Smooth muscle cell of the brain vasculature (primary cell): ENCODE results near the gene ARHGAP29.

Experiments
- DNase-seq: peaks from one replicate; pipeline ENCODE4 v3.0.0-alpha.2; 2012; ENCODE audit warnings: low read depth, low spot score

The ARHGAP29 gene

DNA sequence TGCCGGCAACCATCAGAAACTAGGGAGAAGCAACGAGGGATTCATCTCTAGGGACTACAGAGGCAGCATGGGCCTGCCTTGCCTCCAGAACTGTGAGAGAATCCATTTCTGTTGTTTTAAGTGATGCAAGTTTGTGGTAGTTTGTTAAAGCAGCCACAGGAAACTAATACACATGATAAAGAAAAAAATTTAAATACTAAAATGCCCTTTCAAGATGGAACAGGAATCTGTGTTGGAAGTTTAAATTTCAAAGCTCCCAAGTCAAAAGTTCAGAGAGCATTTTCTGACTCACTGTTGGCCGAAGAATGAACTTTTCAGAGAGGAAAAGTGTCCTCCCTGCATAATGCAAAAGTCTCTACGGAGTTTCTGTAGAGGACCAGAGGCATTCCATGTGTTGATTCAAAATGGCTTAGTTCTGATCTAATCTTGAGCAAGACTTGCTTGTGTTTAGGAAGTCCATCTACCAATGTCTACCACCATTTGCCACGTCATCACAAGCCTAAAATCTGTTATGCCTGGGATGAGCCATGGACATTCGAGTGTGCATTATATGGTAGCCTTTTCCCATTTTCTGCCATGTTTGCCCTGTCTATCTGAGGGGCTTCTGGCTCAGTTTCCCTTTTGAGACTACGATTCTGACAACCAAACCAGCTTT is 22.4 kb upstream of the ARHGAP29 start:
- DNase-seq = no peak

DNA sequence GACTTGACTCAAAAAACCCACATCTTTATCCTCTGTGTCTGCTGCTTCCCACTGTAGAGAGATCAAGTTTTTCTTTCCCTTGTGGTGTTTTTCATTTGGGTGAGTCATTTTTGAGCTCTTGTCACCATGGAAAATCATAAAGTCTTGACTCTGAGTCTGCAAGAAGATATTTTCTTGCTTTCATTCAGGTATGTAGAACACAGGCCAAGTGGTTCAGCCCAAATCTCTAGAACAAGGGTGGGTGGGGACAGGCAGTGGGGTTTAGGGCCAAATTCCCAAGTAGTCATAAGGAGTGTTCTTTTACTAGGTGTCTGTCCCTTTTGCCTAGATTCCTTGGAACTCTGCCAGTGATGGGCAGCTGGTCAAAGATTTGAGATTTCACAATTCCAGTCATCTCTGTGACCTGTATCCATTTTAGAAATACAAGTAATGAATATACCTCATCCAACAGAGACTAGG is 21.5 kb upstream of the ARHGAP29 start:
- no peak for DNase-seq

DNA sequence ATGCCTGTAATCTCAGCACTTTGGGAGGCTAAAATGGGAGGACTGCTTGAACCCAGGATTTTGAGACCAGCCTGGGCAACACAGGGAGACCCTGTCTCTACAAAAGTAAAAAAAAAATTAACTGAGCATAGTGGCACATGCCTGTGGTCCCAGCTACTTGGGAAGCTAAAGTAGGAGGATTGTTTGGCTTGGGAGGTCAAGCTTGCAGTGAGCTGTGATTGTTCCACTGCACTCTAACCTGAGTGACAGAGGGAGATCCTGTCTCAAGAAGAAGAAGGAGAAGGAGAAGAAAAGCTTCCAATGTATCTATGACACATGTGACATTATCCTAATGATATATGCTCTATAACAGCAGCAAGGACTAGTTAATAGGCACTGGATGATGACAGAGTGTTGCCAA is 20.1 kb upstream of the ARHGAP29 start:
- no peak for DNase-seq

DNA sequence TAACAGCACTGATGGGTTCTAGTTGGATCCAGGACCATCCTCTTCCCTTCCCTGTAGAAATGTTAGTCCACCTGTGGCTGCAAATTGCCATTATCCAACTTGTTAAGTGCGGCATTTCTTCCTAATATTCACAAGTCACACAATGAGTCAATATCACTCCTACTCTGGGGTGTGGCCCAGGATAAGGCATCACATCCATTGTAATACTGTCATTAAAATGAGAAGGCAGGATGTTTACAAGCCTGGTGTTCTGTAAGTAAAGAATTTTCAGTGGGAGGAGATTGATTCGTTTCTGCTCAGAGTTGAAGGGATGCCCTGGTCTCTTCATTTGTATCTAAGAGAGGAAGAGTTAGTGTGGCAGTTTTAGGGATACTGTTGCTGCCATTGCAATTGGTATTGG is 18.1 kb upstream of the ARHGAP29 start:
- no peak for DNase-seq

DNA sequence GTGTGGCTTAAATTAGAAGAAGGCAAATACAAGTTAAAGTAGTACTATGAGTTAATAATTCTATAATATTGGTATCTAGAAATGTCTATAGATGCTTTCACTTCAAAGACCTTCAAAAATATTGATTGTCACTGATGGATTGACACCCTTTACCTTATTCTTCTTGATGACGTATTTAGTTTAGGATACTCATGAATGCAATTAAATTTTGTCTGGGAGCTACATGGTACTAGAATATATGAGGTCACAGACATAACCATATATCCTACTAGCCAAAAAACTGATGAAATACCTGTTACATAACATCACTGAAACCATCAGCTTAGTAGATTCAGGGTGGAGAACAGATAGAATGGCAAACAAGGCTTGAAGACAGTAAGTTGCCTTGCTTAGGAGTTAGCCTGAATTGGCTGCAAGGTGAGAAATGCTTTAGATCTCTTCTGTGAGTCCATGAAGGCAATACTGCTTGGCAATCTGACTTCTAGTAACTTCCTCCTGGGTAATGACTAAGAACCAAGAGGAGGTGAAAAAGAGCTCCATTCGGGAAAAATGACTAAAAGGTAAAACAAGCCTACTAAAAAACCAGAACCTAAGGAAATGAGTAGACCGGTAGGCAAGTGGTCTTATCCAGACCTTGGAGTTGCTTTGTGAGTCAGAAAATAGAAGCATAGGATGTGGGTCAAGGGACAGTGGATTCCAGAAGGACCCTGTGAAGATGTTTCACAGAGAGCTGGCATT is 16.9 kb upstream of the ARHGAP29 start:
- DNase-seq = no peak

DNA sequence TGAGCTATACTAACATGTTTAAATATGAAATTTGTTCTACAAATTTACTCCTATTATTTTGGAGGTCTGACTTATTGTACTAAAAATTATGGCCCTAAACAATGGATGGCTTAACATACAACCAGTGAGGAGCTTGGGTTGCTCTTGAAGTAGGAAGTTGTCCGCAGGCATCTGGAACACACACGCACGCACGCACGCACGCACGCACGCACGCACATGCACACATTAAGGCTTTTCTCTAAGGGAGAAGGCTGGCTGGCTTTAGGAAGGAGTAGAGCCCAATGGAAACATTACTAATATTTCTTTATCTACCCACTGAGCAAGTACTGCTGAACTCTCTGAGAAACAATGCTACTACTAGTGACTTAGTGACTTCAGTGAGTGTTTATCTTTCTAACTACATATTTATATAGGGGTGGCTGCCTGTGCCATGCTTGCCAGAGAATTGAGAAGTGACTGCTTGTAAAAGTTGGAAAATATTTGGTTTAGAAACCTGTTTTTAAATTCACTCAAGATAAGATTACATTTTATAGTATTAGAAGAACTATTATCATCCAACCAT is 16.2 kb upstream of the ARHGAP29 start:
- no peak for DNase-seq

DNA sequence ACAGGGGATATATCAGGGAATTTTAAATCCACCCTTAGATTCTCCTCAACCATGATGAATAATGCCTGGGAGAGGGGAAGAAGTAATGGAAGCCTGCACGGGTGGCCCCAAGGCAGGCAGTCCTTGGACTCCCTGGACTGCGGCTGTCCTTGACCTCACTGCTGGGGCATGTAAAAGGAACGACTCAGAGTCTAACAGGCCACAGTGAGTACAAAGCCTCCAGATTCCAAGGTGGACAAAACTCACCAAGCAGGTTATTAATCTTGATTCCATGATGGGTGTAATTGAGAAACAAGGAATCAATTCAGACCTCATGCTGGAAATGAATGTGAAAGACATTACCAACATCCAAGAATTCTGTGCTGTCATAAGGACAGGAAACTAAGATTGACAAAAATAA is 13.0 kb upstream of the ARHGAP29 start:
- no peak for DNase-seq

DNA sequence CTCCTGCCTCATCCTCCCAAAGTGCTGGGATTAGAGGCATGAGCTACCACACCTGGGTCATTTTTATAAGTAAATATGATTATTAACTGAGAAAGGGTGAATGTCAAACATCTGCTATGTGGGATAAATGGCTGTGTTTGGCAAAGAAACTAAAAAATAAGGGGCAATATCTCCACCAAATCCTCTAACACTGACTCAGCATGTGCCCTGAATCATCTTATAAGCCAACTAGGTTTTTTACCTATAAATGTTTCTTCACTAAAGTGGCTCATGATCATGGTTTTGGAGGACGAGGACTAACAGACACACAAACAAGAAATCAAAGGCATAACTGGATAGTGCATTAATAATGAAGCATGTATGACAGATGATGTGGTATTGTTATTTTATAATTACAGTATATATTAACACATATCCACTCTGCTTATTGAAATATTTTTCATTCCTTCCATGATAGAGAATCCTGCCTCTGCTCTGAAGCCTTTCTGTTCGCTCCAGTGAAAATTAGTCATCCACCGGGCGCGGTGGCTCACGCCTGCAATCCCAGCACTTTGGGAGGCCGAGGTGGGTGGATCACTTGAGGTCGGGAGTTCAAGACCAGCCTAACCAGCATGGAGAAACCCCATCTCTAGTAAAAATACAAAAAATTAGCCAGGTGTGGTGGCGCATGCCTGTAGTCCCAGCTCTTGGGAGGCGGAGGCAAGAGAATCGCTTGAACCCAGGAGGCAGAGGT is 11.7 kb upstream of the ARHGAP29 start:
- no peak for DNase-seq

DNA sequence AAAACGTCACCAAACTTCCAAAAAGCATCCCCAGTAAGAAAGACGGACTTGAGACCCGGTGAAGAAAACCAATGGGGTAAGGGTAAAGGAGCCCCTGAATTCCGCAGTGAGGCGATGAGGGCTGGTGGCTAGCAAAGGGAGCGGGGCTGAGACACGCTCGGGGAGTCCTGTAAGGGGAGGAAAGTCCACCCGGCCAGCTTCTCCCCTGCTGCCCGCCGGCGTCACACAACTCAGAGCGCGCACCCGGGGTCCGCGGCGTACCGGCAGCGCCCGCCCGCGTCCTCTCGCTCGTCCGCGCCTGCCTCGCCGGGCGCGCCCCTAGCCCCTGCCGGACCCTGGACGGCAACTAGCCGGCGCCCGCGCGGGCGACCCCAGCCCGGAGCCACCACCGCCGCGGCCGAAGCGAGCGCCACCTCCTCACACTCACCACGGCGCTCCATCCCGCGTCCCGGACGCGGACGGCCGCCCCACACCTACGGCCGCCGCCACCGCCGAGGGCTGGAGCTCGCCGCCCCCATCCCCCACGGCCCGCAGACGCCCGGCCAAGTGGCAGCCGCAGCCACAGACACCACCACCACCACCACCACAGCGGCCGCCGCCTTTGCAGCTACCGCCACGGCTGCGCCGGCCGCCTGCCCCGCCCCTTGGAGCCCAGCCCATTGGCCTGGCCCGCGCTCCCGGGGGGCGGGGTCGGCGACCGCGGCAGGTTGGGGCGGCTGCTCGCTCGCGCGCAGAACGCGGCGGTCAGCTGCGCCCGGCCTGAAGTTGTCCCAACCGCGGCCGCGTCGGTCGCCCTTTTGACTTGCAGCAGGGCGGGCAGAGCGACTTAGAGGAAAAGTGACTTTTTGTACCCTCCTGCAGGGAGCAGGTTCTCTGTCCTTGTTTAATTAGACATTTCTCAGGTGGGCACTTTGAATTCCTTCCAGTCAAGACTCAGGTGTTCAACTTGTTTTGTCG is 10.0 kb upstream of the ARHGAP29 start:
- no peak for DNase-seq

DNA sequence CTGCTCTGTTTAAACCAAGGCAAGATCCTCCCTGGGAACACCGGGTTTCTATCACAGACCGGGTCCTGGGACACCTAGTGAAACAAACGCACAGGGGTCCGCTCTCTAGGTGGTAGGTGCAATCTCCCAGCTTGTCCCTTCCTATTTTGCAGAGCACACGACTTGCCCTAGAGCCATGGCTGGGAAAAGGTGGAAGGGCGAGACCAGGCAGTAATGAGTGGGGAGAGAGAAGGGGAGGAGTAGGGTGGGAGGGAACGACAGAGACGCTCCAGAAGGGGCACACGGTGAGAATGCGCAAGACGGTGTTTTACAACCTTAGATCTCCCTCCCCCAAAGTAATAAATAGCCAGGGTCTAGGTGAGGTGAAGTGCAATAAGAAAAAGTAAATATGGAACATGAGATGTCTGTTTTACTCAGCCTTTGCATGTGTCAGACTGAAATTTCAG is 9.3 kb upstream of the ARHGAP29 start:
- no peak for DNase-seq

DNA sequence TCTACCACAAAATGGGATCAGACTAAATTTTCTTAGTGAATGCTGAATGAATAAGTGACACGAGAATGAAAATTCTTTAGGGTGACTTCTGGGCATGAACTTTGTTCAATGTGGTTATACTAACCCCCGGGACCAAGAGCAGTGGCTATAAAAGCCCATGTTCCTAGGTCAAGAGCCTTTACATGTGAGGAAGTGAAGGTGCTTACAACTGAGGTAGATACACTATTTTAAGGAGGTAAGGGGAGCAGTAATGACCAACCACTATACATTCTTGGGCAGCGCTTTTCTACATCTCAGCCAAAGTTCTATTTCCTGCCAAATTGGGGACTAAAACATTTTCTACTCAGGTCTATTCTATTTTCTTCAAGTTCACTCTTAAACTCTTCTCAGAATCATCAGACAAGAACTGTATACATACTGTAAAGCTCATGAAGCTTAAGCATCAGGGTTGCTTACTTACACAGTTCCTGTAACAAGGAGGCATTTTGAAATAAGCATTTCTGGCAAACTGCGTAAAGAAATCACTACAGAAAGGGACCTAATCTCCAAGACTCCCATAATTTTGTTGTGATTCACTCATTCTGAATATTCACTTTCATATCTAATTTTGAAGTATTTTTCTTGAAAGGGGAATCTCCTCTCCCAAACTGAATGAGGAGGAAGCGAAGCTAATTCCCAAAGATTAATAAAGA is 8.5 kb upstream of the ARHGAP29 start:
- no peak for DNase-seq

DNA sequence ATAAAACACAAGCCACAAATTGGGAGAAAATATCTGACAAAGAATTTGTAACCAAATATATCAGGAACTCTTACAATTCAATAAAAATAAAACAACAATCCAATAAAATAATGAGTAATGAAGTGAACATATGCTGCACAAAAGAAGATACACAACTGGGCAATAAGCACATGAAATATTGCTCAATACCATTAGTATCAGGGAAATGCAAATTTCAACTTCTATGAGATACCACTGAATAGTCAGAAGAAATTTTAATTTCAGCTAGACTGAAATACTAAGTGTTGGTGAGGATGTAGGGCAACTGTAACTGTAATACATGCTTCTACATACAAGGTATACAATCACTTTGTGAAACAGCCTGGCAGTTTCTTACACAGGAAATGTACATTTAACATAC is 7.4 kb upstream of the ARHGAP29 start:
- DNase-seq = no peak

DNA sequence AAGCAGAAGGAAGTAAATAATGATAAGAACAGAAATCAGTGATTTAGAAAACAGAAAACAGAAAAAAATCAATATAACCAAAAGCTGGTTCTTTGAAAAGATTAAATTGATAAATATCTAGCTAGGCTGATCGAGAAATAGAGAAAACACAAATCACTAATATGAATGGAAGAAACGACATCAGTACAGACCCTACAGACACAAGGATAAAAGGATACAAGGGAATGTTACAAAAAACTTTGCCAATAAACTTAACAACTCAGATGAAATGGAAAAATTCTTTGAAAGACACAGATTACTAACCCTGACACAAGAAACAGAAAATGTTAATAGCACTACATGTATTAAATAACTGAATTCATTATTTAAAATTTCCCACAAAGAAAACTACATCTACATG is 6.3 kb upstream of the ARHGAP29 start:
- DNase-seq = no peak

DNA sequence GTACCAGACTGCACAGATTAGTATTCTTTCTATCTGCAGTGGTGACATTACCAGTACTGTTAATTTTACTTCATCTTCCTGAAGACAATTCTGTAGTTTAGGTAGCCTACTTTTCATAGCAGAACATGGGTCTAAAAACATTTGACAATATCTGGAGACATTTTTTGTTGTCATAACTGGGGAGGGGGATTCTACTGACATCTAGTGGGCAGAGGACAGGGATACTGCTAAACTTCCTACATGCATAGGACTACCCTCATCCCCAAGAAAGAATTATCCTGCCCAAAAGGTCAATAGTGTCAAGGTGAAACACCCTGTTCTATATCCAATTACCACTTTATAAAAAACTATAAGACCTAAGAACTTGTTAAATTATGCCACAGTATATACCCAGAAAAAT is 3.4 kb upstream of the ARHGAP29 start:
- no peak for DNase-seq

DNA sequence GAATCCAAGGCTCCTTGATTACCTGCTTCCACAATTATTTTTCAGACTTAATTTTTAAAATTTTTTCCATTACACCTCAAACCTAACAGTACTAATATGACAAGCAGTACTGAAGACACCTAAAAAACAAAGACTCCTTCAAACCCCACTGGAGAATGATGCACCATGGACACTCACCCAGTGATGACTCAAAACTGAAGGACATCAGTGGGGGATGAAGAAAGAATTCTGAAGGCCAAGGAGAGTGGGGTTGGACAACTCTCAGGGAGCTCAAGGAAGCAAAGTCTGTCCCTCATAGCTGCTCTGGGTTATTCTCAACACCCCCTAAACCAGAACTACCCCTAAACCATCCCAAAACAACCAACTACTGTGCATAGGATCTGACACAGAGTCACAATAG is 2.4 kb upstream of the ARHGAP29 start:
- DNase-seq = no peak

DNA sequence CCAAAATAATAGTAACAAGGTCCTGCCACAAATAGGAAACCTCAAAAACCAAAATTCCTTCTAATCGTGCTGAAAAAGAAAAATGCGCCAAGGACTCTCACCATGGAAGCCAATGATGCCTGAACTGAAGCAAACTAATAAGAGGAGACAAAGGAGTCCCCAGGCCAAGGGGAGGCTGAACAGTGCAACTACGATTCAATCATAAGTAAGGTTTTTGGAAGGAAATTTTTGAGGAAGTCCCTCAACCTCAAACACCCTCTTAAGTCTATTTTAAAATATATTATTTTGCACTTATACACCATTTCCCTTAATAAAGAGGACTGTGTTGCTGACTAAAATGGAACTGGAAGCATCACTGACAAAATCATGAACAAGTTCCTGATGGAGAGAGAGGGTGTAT is 1.7 kb upstream of the ARHGAP29 start:
- DNase-seq = no peak

DNA sequence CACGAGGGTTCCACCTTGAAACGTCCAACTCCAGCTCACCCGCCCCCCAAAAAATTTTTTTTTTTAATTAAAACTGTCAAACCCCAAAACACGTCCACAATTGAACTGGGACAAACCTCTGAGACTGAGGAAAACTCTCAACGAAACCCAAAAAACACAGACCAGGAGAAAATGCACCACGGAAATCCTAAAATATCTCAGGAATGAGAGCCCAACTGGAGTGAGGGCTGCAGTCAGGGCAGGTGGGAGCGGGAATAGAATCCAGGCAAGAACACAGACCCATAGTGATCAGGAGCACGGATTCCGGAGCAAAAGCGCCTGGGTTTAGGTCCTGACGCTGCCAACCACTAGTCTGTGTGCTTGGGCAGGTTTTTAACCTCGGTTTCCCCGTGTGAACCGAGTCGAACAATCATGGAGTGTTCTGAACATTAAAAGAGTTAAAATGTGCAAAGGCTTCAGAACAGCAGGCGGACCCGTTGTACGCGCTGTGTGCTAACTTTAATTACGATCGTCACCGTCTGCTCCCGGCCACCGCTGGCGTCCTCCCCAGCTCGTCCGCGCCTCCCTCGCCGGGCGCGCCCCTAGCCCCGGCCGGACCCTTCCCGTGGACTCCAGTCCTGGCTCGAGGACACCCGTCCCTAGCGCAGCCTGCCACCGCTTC is 624 bp downstream of the ARHGAP29 start:
- no peak for DNase-seq

DNA sequence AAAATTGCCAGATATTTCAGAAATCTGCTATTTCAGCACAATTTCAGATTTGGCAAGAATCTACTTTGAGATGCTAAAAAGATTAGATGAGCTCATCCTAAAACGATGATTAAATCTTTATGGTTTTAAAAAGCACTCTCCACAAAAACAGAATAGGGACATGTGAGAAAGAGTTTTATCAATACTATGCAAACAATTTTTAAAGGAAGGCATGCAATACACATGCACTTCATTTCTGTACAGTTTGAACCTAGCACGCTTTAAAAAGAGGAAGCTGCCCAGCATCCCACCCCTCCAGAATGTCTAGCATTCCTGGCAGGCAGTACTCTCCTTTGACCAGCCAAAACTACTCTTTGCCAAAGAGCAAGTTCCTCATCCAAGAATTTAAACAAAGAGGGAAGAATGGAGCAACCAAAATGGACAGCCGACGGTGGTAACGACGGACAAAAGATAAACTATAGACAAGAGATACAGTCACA is 1.3 kb downstream of the ARHGAP29 start:
- no peak for DNase-seq

DNA sequence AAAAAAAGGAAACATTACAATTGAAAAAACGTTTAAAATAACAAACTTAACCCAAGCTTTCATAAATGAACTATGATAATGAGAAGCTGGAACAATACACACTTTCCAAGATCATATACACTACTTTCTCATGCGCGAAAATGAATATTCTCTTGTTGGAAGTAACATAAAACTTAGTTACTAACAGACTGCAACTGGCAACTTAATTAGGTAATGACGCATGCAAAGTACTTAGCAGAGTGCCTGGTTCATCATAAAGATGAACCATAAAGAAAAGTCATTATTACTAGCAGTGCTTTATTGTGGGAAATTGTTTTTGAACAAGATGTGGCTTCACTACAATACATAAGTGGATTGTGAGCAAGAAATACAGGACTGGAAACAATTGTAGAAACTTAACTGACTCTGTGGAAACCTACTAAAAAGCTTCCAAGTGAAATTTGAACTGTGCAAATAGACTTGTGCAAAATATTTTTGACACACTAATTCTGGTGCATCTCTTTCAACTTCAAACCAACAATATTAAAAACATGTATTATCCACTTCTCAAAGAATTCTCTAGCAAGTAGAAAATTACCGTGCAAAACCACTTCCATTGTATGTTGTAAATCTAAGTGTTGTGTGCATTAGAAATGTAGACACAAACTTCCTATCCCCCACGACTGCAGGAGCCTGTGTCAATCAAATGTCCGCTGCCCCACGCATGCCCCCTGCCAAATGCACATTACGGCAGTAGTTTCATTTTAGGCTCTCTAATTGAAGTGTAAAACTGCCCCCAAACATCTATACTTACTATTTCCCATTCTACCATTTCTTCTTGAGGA is 2.0 kb downstream of the ARHGAP29 start:
- no peak for DNase-seq
